CD8-positive, alpha-beta memory T cell (primary cell): ENCODE measurements around the gene MT1X. TPM values are rescaled to one million over a fixed set of nuclear protein-coding genes. Genes with fewer than 3 reads are reported as not detected.

Source experiments
- CTCF ChIA-PET: fragments of 350-600 bp; sonication (Branson Sonifier 250); formaldehyde crosslinking; loops from one replicate; lab custom pipeline; 2021; ENCODE audit warnings: antibody characterized with exemption; lab: Charles Lee
- POLR2A ChIA-PET: fragments of 350-600 bp; sonication (Branson Sonifier 250); formaldehyde crosslinking; loops from one replicate; lab custom pipeline; 2021; ENCODE audit warnings: antibody characterized with exemption; lab: Charles Lee
- DNase-seq, 5 donors: peaks; one replicate each; pipeline versions ENCODE4 v3.0.0 to v3.0.0-alpha.2; 2020 to 2022; ENCODE audit warnings: mixed read lengths in 1 of 5
- H3K27ac ChIP-seq: one replicate; pipeline ENCODE4 v1.7.0; 2013; ENCODE audit warnings: low read depth, mild to moderate bottlenecking, low read length, moderate library complexity
- H3K27me3 ChIP-seq: 2 replicates; pipeline ENCODE4 v1.7.0; 2013; ENCODE audit warnings: low read length, mild to moderate bottlenecking; ENCODE audit not compliant: insufficient read depth, poor library complexity, severe bottlenecking
- H3K36me3 ChIP-seq: 2 replicates; pipeline ENCODE4 v1.7.0; 2013; ENCODE audit warnings: mild to moderate bottlenecking, low read length, moderate library complexity; ENCODE audit not compliant: insufficient read depth
- H3K4me1 ChIP-seq: 2 replicates; pipeline ENCODE4 v1.7.0; 2013; ENCODE audit warnings: mild to moderate bottlenecking, low read length, moderate library complexity; ENCODE audit not compliant: insufficient read depth
- H3K4me3 ChIP-seq: 2 replicates; pipeline ENCODE4 v1.7.0; 2013; ENCODE audit warnings: mild to moderate bottlenecking, low read length
- H3K9me3 ChIP-seq: 2 replicates; pipeline ENCODE4 v1.7.0; 2013; ENCODE audit warnings: mild to moderate bottlenecking, low read length
- H3K27ac Mint-ChIP-seq, 8 donors: one replicate each; pipeline ENCODE4 v1.8.0; 2020 to 2021; ENCODE audit warnings: mixed read lengths in 8 of 8, mild to moderate bottlenecking in 6 of 8, inconsistent platforms in 3 of 8, moderate library complexity in 3 of 8
- H3K27me3 Mint-ChIP-seq, 2 donors: one replicate each; pipeline ENCODE4 v1.8.0; 2020 to 2021; ENCODE audit warnings: mixed read lengths in 2 of 2, mild to moderate bottlenecking in 1 of 2, moderate library complexity in 1 of 2
- H3K36me3 Mint-ChIP-seq, 3 donors: one replicate each; pipeline ENCODE4 v1.8.0; 2020 to 2021; ENCODE audit warnings: mixed read lengths in 3 of 3, inconsistent platforms in 1 of 3, mild to moderate bottlenecking in 1 of 3
- H3K4me1 Mint-ChIP-seq, 3 donors: one replicate each; pipeline ENCODE4 v1.8.0; 2020 to 2021; ENCODE audit warnings: mixed read lengths in 3 of 3, inconsistent platforms in 1 of 3, mild to moderate bottlenecking in 1 of 3
- H3K4me3 Mint-ChIP-seq, 7 donors: one replicate each; pipeline ENCODE4 v1.8.0; 2020 to 2021; ENCODE audit warnings: mixed read lengths in 7 of 7, mild to moderate bottlenecking in 6 of 7, moderate library complexity in 4 of 7, inconsistent platforms in 2 of 7
- H3K9me3 Mint-ChIP-seq, 5 donors: one replicate each; pipeline ENCODE4 v1.8.0; 2020 to 2022; ENCODE audit warnings: mixed read lengths in 5 of 5, mild to moderate bottlenecking in 3 of 5, moderate library complexity in 2 of 5, inconsistent platforms in 1 of 5
- polyA plus RNA-seq: library from polyadenylated mRNA; unstranded; fragments of 300-500 nt; fragmentation: Illumina TruSeq; gene quantifications from one replicate; pipeline ENCODE4 v1.2.3, GENCODE V29; 2021
- total RNA-seq, 2 experiments: library from RNA; stranded (reverse); gene quantifications; one replicate each; pipeline ENCODE4 v1.2.3, GENCODE V29; 2021

MT1X gene
- total and polyA plus RNA-seq, 3 experiments from 2014 or later, result 85.4 to 181 (median 93.8) TPM

- Mint-ChIP-seq H3K4me3 (peak overlapping the region; percentile 86 to 94 (median 88)), H3K36me3 (peaks cover 0 to 9% (median 5%) of the 10 kb centered on the region in 3 donors), H3K27ac (peak overlapping the region; percentile 88 to 97 (median 94)), H3K9me3 (no peaks in the 10 kb centered on the region), H3K4me1 (peaks cover 37 to 54% (median 52%) of the 10 kb centered on the region in 3 donors), H3K27me3 (no peaks in the 10 kb centered on the region)
- Histone ChIP-seq H3K4me3 (peak overlapping the region; percentile 56), H3K9me3 (no peaks in the 10 kb centered on the region), H3K36me3 (no peaks in the 10 kb centered on the region), H3K4me1 (peaks cover 29% of the 10 kb centered on the region), H3K27me3 (no peaks in the 10 kb centered on the region), H3K27ac (peak overlapping the region; percentile 30)
- CTCF ChIA-PET, result interaction anchor here (0.6 to 3.8 kb wide), 7 partner anchors 9 to 242 kb away, joined by 3 to 26 read pairs (median 5); partner anchors contain the start of gene MT2A
- peak; percentile 11 to 67 (median 39) for DNase-seq
- POLR2A ChIA-PET, result interaction anchor here (0.8 to 1.3 kb wide), 5 partner anchors 21 to 223 kb away, joined by 3 to 8 read pairs (median 3); partner anchors contain the start of genes HERPUD1, MT2A and NUP93
Observed at GRCh38 chr16:56708525-56709442, 26.5 kb downstream of the MT1X start.

- Histone ChIP-seq H3K27ac (peak overlapping the region; percentile 30), H3K9me3 (no peaks in the 10 kb centered on the region), H3K4me1 (peaks cover 29% of the 10 kb centered on the region), H3K27me3 (no peaks in the 10 kb centered on the region), H3K4me3 (peak overlapping the region; percentile 56), H3K36me3 (no peaks in the 10 kb centered on the region)
- peaks cover 0 to 9% (median 5%) of the 10 kb centered on the region in 3 donors for H3K36me3 Mint-ChIP-seq
- ChIA-PET POLR2A (interaction anchor here (1.3 kb wide), 1 partner anchor 222 kb away, joined by 8 read pairs; the partner anchor contains the start of gene HERPUD1), CTCF (interaction anchor here (2.3 to 3.8 kb wide), 2 partner anchors 133 to 196 kb away, joined by 6 to 26 read pairs; no protein-coding TSS in a partner anchor)
- H3K4me1 Mint-ChIP-seq, result peaks cover 37 to 54% (median 52%) of the 10 kb centered on the region in 3 donors
- no peak for DNase-seq
- peak overlapping the region; percentile 88 to 97 (median 94) for H3K27ac Mint-ChIP-seq
- no peaks in the 10 kb centered on the region for H3K27me3 Mint-ChIP-seq
- H3K4me3 Mint-ChIP-seq, result peak overlapping the region; percentile 86 to 94 (median 88)
- no peaks in the 10 kb centered on the region for H3K9me3 Mint-ChIP-seq
Observed at GRCh38 chr16:56709443-56710040, 27.3 kb downstream of the MT1X start.

GRCh38 chr16:56710181-56710737, 28.0 kb downstream of the MT1X start:
- POLR2A ChIA-PET, result no interaction called here
- peak overlapping the region; percentile 86 to 94 (median 88) for H3K4me3 Mint-ChIP-seq
- no peak for DNase-seq
- H3K4me1 Mint-ChIP-seq, result peaks cover 37 to 54% (median 52%) of the 10 kb centered on the region in 3 donors
- H3K9me3 Mint-ChIP-seq, result no peaks in the 10 kb centered on the region
- Histone ChIP-seq H3K9me3 (no peaks in the 10 kb centered on the region), H3K4me1 (peaks cover 29% of the 10 kb centered on the region), H3K36me3 (no peaks in the 10 kb centered on the region), H3K27me3 (no peaks in the 10 kb centered on the region), H3K4me3 (no peak overlapping the region), H3K27ac (no peak overlapping the region)
- H3K36me3 Mint-ChIP-seq, result peaks cover 0 to 9% (median 6%) of the 10 kb centered on the region in 3 donors
- H3K27ac Mint-ChIP-seq, result peak overlapping the region; percentile 88 to 97 (median 94)
- H3K27me3 Mint-ChIP-seq, result no peaks in the 10 kb centered on the region
- CTCF ChIA-PET, result interaction anchor here (1.2 to 2.3 kb wide), 2 partner anchors 8 to 196 kb away, joined by 4 to 6 read pairs; no protein-coding TSS in a partner anchor

DNA sequence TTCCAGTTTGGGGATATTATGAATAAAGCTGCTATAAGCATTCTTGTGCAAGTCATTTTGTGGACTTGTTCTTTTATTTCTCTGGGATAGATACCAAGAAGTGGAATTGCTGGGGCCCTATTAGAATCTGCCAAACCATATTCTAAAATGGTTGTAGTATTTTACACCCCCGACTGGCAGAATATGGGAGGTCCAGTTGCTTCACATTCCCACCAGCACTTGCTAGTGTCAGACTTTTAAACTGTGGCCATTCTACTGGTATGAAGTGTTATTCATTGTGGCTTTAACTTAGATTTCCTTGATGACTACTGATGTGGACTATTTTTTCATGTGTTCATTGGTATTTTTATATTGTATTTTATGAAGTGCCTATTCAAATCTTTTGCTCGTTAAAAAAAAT, 29.6 kb downstream of the MT1X start:
- Histone ChIP-seq H3K36me3 (no peaks in the 10 kb centered on the region), H3K27ac (no peak overlapping the region), H3K4me1 (peaks cover 29% of the 10 kb centered on the region), H3K9me3 (no peaks in the 10 kb centered on the region), H3K4me3 (no peak overlapping the region), H3K27me3 (no peaks in the 10 kb centered on the region)
- Mint-ChIP-seq H3K4me3 (peak overlapping the region in 3 of 7 donors; percentile 43 to 73 (median 61)), H3K9me3 (no peaks in the 10 kb centered on the region), H3K27ac (peak overlapping the region in 6 of 8 donors; percentile 3 to 92 (median 65)), H3K4me1 (peaks cover 37 to 54% (median 52%) of the 10 kb centered on the region in 3 donors), H3K36me3 (peaks cover 0 to 9% (median 6%) of the 10 kb centered on the region in 3 donors), H3K27me3 (no peaks in the 10 kb centered on the region)
- ChIA-PET POLR2A (no interaction called here), CTCF (no interaction called here)
- DNase-seq, result no peak

GRCh38 chr16:56713794-56714193, 31.5 kb downstream of the MT1X start:
- DNase-seq, result no peak
- H3K9me3 ChIP-seq, result no peaks in the 10 kb centered on the region
- Mint-ChIP-seq H3K4me1 (peaks cover 26 to 40% (median 38%) of the 10 kb centered on the region in 3 donors), H3K36me3 (peaks cover 0 to 9% (median 6%) of the 10 kb centered on the region in 3 donors), H3K27ac (no peak overlapping the region), H3K27me3 (no peaks in the 10 kb centered on the region), H3K4me3 (no peak overlapping the region), H3K9me3 (no peaks in the 10 kb centered on the region)
- ChIA-PET CTCF (no interaction called here), POLR2A (no interaction called here)
- no peak overlapping the region for H3K27ac ChIP-seq
- H3K4me3 ChIP-seq, result no peak overlapping the region
- H3K4me1 ChIP-seq, result peaks cover 17% of the 10 kb centered on the region
- H3K36me3 ChIP-seq, result no peaks in the 10 kb centered on the region
- H3K27me3 ChIP-seq, result no peaks in the 10 kb centered on the region

DNA sequence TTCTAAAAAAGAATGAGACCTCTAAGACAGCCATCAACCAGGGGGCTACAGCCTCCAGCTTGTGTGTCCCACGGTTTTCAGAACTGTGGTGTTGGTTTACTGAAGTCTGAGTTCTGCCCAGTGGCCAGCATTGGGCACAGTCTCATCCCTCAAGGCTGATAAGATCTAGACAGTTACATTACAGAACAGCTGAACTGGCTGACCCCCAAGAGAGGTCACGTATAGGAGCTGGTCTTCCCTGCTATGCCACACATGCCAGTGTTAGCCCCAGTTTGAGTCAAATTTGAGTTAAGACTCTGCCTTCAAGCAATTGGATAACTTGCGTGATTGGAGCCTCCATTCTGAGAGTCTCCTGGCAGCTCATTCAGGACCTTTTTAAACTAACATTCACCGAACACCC, 32.9 kb downstream of the MT1X start:
- Mint-ChIP-seq H3K27me3 (no peaks in the 10 kb centered on the region), H3K4me1 (peaks cover 14 to 27% (median 25%) of the 10 kb centered on the region in 3 donors), H3K27ac (no peak overlapping the region), H3K4me3 (no peak overlapping the region), H3K9me3 (no peaks in the 10 kb centered on the region), H3K36me3 (peaks cover 0 to 9% (median 2%) of the 10 kb centered on the region in 3 donors)
- Histone ChIP-seq H3K4me1 (peaks cover 3% of the 10 kb centered on the region), H3K27ac (no peak overlapping the region), H3K27me3 (no peaks in the 10 kb centered on the region), H3K9me3 (no peaks in the 10 kb centered on the region), H3K4me3 (no peak overlapping the region), H3K36me3 (no peaks in the 10 kb centered on the region)
- ChIA-PET POLR2A (no interaction called here), CTCF (interaction anchor here (2.1 to 4.0 kb wide), 2 partner anchors 13 to 138 kb away, joined by 5 to 11 read pairs; no protein-coding TSS in a partner anchor)
- DNase-seq, result no peak

DNA sequence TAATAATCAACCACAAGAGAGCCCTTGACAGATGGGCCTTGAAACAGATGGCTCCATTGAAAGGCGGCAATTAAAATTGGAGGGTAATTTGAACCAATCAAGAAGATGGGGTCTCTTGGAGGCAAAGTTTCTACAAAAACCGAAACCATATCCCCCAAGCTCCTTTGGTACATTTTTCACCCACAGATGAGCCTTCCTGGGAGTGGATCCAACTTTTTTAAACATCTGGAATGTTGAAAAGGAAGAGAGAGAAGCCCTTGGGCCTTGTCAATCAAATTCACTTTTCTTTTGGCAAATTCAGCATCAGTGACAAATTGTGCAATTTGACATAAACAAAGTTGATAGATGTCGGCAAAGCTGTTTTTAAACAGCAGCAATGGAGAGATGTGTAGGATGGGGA, 34.5 kb downstream of the MT1X start:
- Mint-ChIP-seq H3K4me1 (peaks cover 2 to 12% (median 11%) of the 10 kb centered on the region in 3 donors), H3K27ac (no peak overlapping the region), H3K27me3 (no peaks in the 10 kb centered on the region), H3K4me3 (no peak overlapping the region), H3K36me3 (peaks cover 0 to 3% (median 2%) of the 10 kb centered on the region in 3 donors), H3K9me3 (no peaks in the 10 kb centered on the region)
- DNase-seq, result no peak
- CTCF ChIA-PET, result interaction anchor here (1.1 to 4.0 kb wide), 3 partner anchors 15 to 235 kb away, joined by 3 to 11 read pairs (median 5); no protein-coding TSS in a partner anchor
- Histone ChIP-seq H3K4me1 (no peaks in the 10 kb centered on the region), H3K27ac (no peak overlapping the region), H3K4me3 (no peak overlapping the region), H3K36me3 (no peaks in the 10 kb centered on the region), H3K9me3 (no peaks in the 10 kb centered on the region), H3K27me3 (no peaks in the 10 kb centered on the region)
- POLR2A ChIA-PET, result interaction anchor here (0.6 to 1.6 kb wide), 2 partner anchors 12 to 166 kb away, joined by 3 to 5 read pairs; partner anchors contain the start of gene NUP93
